NK-92 treated with Interleukin-12 subunit alpha and Interleukin-12 subunit beta, amount 100 ng/mL, for 24 hours (cell line): ENCODE data around the gene TRRAP.
"Not testable (repeated sequence)": the region's sequence is repeated elsewhere in the genome, so short reads cannot be mapped to it uniquely, and the experiment has no call there.

Experiments
- DNase-seq: peaks from one replicate; lab custom pipeline; 2025; lab: John Stamatoyannopoulos, UW

The TRRAP gene

DNA sequence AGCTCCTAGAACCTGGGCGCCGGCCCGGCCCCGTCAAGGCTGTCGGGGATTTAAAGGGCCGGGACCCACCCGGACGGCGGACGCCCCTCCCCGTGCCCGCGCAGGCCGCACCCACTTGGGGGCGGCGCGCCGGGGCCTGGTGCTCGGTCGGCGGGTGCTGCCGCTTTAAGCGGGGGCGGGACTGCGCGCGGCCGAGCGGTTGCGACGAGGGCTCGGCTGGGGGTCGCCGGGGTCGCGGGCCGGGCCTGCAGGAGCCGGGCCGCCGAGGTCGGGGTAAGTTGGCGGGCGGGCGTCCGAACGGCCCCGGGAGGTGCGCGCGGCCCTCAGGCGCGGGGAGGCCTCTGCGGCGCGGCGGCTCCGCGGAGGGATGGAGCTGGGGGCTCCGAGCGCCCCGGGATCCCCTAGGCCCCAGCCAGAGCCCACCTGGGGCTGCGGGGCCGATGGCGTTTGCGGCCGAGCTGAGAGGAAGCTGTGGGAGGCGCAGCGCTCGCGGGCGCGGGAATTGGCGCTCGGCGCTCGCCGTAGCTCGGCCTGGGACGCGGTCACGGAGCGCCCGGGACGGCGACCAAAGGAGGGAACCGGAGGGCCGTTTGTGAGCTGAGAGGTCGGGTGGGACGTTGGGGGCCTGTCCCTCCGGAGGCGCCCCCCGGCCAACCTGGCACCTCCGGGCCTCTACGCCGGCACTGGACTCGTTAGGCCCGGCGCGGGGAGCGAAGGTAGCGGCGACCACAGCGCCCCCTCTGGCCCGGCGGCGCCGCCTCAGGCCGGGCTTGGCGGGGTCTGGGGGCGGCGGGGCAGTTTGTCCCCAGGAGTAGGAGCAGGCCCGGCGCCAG lies at the start of gene TRRAP:
Gene TRRAP (plus strand): TSS at position 168 of the 833 bp plus-strand sequence. CDS start 2,619 bp downstream, outside the sequence.
- peak; percentile 61 for DNase-seq

GRCh38 chr7:98830972-98831548 lies 47.3 kb upstream of the TRRAP start:
- no peak for DNase-seq

GRCh38 chr7:98831641-98832221 lies 46.6 kb upstream of the TRRAP start:
- peak; percentile 12 for DNase-seq

DNA sequence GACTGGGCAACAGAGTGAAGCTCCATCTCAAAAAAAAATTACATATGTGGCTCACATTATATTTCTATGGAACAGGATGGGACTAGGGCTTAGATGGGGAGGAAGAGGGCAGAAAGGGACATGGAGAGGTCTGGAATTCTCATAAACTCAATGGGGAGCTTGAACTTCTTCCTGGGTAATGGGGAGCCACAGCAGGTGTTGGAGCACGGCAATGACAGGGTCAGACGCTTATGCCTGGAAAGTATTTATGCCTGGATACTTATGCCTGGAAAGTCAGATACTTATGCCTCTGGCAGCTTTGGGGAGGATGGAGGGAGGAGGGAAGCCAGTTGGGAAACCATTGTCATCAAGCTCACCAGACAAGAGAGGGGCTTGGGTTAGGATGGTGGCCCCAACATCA lies 45.3 kb upstream of the TRRAP start:
- no peak for DNase-seq

- no peak for DNase-seq
These were observed 43.4 kb upstream of the TRRAP start for GRCh38 chr7:98834949-98835348.

DNA sequence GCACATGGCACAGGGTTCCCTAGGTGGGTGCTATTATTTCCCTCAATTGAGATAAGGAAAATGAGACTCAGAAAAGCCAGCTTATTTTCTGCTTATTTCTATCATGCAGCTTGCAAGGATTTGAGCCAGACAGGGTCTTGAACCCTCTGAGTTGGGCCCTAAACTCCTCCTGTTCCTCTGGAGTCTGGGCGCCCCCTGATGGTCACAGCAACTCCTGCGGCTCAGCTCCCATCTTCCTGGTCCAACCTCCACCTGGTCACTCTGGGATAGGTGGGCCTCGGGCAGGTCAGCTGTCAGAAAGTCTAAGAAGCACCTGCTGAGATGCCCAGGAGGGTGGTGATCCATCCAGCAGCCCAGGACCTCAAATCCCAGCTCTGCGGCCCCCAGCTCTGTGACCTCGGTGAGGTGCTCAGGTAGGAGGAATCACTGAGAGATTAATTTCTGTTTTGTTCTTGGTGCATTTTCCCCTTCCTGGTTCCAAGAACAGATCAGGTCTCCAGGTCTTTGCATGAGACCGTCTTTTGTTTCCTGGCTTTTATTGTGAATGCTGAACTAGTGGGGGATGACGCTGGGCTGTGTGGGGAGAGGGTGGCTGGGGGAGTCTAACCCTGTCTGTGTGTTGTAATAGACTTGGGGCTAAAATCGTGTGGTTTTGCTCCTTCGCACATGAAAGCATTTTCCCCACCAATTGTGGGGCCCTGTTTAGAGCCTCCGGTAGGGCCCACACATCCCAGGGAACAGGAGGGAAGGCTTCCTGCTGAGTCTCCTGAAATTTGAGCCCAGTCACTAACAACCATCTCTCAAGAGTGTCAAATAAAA lies 41.3 kb upstream of the TRRAP start:
- no peak for DNase-seq

- no peak for DNase-seq
These were observed 40.7 kb upstream of the TRRAP start for GRCh38 chr7:98837630-98837972.

DNA sequence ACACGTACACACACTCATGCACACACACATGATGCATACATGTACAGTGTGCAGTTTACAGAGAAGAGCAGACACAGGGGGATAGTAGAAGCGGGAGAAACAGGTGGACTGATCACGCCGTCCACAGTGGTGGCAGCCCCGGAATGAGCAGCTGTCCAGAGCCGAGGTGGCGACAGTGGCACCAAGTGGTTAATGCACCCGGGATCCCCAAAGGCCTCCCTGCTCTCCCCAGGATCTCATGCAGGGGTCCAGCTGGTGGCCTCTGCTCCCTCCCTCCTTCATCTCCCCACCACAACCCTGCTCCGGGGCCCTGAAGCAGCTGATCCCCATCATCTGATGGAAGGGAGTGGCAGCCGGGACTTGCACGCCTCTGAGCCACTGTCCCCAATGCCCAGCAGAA lies 38.2 kb upstream of the TRRAP start:
- DNase-seq, result no peak

DNA sequence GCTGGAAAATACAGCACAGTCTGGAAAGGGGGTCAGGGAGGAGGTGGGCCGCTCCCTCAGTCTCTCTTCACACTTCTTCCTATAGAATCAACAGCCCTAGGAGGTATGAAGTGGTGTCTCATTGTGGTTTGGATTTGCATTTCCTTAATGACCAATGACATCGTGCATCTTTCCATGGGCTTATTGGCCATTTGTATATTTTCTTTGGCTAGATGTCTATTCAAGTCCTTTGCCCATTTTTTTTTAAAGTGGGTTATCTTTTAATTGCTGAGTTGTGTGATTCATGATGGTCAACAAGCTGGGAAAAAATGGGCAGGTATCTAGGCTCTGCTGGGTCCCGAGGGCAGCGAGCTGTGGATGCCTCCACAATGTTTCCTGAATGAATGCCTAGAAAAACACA lies 37.6 kb upstream of the TRRAP start:
- DNase-seq, result no peak

DNA sequence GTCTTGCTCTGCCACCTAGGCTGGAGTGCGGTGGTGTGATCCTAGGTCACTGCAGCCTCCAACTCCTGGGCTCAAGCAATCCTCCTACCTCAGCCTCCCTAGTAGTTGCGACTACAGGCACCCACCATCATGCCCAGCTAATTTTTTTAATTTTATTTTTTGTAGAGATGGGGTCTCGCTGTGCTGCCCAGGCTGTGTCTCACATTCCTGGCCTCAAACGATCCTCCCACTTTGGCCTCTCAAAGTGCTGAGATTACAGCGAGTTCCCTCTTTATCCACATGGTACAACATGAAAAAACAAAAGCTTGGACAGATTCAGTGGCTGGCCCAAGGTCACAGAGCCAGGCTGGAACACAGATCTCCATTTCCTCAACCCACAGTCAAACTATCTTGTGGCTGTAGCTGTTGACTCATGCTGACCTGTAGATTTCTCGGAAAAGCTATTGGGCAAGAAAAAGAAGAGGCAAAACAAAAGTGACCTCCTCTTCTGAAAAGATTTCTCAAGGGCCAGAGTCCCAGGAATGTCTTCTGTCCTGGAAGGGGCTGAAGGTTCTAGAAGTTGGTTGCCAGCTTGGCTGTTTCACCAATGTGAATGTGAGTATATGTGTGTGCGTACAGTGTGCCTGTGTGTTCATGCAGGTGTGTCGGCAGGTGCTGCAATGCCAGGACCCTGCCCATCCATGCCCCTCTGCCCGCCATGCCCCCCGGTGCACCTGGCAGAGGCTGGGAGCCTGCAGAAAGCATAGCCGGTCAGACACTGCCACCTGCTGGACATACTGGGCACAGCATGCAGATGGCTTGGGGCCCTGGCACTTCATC lies 36.9 kb upstream of the TRRAP start:
- peak; percentile 43 for DNase-seq

DNA sequence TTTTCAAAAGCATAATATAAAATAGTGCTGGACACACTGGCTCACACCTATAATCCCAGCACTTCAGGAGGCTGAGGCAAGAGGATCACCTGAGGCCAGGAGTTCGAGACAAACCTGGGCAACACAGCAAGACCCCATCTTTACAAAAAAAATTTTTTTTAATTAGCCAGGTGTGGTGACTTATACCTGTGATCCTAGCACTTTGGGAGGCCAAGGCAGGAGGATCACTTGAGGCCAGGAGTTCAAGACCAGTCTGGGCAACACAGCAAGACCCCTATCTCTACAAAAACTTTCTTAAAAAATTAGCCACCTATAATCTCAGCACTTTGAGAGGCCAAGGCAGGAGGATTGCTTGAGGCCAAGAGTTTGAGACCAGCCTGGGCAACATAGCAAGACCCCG lies 35.8 kb upstream of the TRRAP start:
- not testable (repeated sequence) for DNase-seq

- DNase-seq, result no peak
These were observed 29.4 kb upstream of the TRRAP start for GRCh38 chr7:98848918-98849317.

DNA sequence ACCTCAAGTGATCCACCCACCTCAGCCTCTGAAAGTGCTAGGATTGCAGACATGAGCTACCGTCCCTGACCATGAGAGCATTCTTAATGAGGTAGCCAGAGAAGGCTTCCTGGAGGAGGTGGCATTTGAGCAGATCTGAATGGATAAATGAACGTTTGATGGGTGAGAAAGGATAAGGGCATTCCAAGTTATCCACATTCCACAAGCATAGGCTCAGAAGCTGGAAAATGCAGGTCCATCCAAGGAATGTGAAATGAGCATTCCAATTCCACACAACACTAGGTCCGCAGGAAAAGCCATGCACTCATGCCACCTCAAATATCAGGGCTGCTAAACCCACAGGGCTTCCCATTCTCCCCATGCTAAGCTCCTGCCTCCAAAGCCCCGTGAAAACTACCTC lies 25.5 kb upstream of the TRRAP start:
- no peak for DNase-seq

DNA sequence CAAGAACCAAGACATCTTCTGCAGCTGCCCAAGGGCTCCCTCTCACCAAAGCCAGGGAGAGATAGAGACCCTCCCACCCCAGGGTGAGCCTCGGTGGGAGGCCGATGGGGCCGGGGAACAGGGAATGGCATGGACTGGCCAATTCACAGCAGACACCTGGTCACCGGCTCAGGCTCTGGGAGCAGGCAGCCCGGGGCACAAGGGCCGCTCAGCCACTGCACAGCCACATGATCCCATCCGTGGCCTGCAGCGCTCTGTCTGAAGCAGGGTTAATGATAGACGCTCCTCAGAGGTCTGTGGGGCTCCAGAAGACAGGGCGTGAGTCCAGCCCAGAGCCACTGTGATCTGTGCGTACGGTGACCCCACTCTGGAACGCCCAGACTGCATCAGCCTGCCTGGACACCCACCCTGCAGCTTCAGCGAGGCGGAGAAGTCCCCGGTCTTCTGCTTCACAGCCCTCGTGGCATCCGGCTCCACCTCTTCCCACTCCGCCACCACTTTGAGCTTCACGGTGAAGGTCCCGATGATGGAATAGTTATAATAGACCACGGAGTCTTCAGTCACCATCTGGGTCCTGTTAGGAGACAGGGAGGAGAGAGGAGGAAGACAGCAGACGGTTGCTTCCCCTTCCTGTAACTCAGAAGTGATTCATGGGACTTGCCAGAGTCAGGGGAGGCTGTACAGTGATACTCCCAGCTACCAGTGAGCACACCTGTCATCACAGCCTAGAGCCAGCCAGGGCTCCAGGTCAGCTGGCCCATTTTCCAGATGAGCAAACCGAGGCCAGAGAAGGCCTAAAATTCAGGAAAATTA lies 22.5 kb upstream of the TRRAP start:
- DNase-seq, result no peak

DNA sequence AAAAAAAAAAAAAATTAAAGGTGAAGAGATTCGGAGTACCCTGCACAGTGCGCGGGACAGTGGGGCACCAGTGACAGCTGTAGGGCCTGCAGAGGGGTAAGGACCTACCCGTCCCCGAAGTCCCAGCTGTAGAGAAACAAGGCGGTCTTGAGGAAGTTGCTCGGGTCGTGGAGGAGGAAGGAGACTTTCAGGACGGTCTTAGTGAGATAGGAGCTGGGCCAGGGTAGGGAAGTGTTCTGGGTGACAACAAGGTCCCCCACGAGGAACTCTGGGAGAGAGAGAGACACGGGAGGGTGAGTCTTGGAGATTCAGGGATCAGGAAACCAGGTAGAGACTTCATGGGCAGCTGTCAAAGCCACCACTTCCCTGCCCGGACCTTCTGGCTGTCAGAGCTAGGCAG lies 18.3 kb upstream of the TRRAP start:
- DNase-seq, result no peak

GRCh38 chr7:98862203-98862602 lies 16.1 kb upstream of the TRRAP start:
- no peak for DNase-seq

- DNase-seq, result no peak
These were observed 15.5 kb upstream of the TRRAP start for GRCh38 chr7:98862716-98863420.

DNA sequence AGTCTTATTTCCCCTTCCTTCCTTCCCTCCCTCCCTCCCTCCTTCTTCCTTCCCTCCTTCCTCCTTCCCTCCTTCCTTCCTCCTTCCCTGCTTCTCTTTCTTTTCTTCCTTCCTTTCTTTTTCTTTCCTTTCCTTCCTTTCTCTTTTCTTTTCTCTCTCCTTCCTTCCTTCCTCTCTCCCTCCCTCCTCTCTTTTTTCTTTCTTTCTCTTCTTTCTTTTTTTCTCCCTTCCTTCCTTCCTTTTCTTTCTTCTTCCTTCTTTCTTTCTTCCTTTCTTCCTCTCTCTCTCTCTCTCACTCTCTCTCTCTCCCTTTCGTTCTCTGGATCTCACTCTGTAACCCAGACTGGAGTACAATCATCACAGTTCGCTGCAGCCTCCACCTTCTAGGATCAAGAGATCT lies 14.7 kb upstream of the TRRAP start:
- DNase-seq, result no peak

DNA sequence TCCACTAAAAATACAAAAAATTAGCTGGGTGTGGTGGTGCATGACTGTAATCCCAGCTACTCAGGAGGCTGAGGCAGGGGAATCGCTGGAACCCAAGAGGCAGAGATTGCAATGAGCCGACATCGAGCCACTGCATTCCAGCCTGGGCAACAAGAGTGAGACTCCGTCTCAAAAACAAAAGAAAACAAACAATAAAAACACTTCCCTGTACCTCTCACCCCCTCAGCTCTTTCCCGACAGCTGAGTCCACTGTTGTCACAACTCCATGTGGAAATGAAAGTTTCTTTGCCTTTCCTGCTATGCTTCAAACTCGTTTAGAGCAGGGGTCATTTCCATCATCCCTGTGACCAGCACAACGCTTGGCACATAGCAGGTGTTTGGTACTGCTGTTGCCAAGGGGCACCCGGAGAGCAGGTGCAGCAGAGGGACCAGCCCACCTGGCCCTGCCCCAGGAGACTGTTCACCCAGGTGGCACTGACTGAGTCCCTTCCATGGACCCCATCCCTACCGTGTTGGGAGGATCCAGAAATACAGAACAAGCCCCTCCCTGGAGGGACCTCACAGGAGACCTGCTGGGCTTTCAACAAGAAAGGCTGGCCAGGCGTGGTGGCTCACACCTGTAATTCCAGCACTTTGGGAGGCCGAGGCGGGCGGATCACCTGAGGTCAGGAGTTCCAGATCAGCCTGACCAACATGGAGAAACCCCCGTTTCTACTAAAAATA lies 13.4 kb upstream of the TRRAP start:
- DNase-seq, result no peak

GRCh38 chr7:98866351-98866750 lies 12.0 kb upstream of the TRRAP start:
- DNase-seq, result no peak
